Sigmoid colon (tissue), 7 donors: ENCODE results near the gene TRIM13. TPM values are rescaled to one million over a fixed set of nuclear protein-coding genes. Genes with fewer than 3 reads are reported as not detected.

Experiments used
- DNase-seq: peaks from one replicate; pipeline ENCODE4 v3.0.0-alpha.2; 2019
- H3K27ac ChIP-seq, 4 donors: fragments of 200-600 bp; sonication (generic); one replicate each; pipeline ENCODE4 v1.5.1; 2016 to 2019; ENCODE audit warnings: mild to moderate bottlenecking in 1 of 4
- H3K27me3 ChIP-seq, 3 donors: fragments of 200-600 bp; sonication (generic); one replicate each; pipeline ENCODE4 v1.5.1; 2019; ENCODE audit warnings: mild to moderate bottlenecking in 1 of 3
- H3K36me3 ChIP-seq, 4 donors: fragments of 200-600 bp; sonication (generic); one replicate each; pipeline ENCODE4 v1.5.1; 2016 to 2019
- H3K4me1 ChIP-seq, 4 donors: fragments of 200-600 bp; sonication (generic); one replicate each; pipeline ENCODE4 v1.5.1; 2017 to 2019
- H3K4me3 ChIP-seq, 4 donors: fragments of 200-600 bp; sonication (generic); one replicate each; pipeline ENCODE4 v1.5.1; 2017 to 2019; ENCODE audit warnings: mild to moderate bottlenecking in 2 of 4, moderate library complexity in 1 of 4
- H3K9me3 ChIP-seq, 4 donors: fragments of 200-600 bp in 3 of 4; sonication (generic) in 3 of 4; one replicate each; pipeline versions ENCODE4 v1.5.1 to v1.6.1; 2013 to 2019
- EP300 ChIP-seq, 4 donors: sonication (generic); formaldehyde crosslinking; IDR thresholded peaks; one replicate each; pipeline ENCODE4 v1.6.1; 2017; ENCODE audit warnings: antibody characterized with exemption in 4 of 4
- POLR2A ChIP-seq, 2 donors: fragments of 450-650 bp; IDR thresholded peaks; one replicate each; pipeline ENCODE4 v1.6.1; 2016; ENCODE audit warnings: antibody characterized with exemption in 2 of 2, mild to moderate bottlenecking in 2 of 2, moderate library complexity in 2 of 2
- POLR2AphosphoS5 ChIP-seq, 4 donors: sonication (generic); formaldehyde crosslinking; IDR thresholded peaks; one replicate each; pipeline ENCODE4 v1.6.1; 2017; ENCODE audit warnings: antibody characterized with exemption in 4 of 4
- WGBS, 2 donors: extraction: QIAGEN DNeasy Blood & Tissue Kit; methylation state at CpG; one replicate each; pipeline ENCODE4 v1.1.7; 2013; 5-methylcytosine and 5-hydroxymethylcytosine counted together
- intact Hi-C: fragments of 100-400 bp; cut with DNase I; formaldehyde crosslinking; loops from one replicate; pipeline ENCODE4 v1.15.1; 2023
- polyA plus RNA-seq, 3 donors: library from polyadenylated mRNA; stranded (reverse); fragments of 200-250 nt; gene quantifications; one replicate each; pipeline ENCODE4 v1.2.3, GENCODE V29; 2013
- total RNA-seq, 4 donors: library from RNA; depleted of rRNA; stranded (reverse); fragments of >200 nt; gene quantifications; one replicate each; pipeline ENCODE4 v1.1.0, GENCODE V29; 2016
- TF ChIP-seq, protein P1 (sequence below), 4 experiments: fragments of 450-650 bp in 3 of 4; fragments of 200-600 bp in 1 of 4; IDR thresholded peaks; one replicate each; pipeline ENCODE4 v1.5.1; 2016 to 2019; ENCODE audit warnings: antibody characterized with exemption in 4 of 4, mild to moderate bottlenecking in 3 of 4, moderate library complexity in 2 of 4
- donor health status: healthy with polysubstance abuse.
- donor health status: Bipolar disorder and iron deficiency.
- donor health status: healthy.

The TRIM13 gene
- total and polyA plus RNA-seq, 7 donors: 9.0 to 25.0 (median 17.5) TPM

- 0 to 1% methylated on average over 64 of the region's 68 CpGs for WGBS, 2 donors
- Histone ChIP-seq H3K4me3 (peak overlapping the region; percentile 78 to 89 (median 86)), H3K4me1 (peaks cover 0 to 42% (median 37%) of the 10 kb centered on the region in 4 donors), H3K27ac (peak overlapping the region; percentile 99 to 100 (median 99)), H3K9me3 (no peaks in the 10 kb centered on the region), H3K27me3 (no peaks in the 10 kb centered on the region), H3K36me3 (peaks cover 0 to 17% (median 0%) of the 10 kb centered on the region in 4 donors)
- intact Hi-C loops: loop anchor here (5.0 kb wide), 3 partner anchors 531 to 1464 kb away; partner anchors contain the start of gene RCBTB2
- TF ChIP-seq POLR2AphosphoS5 (IDR thresholded peaks at IDR 0.05) (peak; percentile 78 to 94 (median 86)), POLR2A (IDR thresholded peaks at IDR 0.05) (peak; percentile 64 to 66), EP300 (IDR thresholded peaks at IDR 0.05) (peak in 1 of 4 donors; percentile 2)
- TF ChIP-seq, protein P1, sequence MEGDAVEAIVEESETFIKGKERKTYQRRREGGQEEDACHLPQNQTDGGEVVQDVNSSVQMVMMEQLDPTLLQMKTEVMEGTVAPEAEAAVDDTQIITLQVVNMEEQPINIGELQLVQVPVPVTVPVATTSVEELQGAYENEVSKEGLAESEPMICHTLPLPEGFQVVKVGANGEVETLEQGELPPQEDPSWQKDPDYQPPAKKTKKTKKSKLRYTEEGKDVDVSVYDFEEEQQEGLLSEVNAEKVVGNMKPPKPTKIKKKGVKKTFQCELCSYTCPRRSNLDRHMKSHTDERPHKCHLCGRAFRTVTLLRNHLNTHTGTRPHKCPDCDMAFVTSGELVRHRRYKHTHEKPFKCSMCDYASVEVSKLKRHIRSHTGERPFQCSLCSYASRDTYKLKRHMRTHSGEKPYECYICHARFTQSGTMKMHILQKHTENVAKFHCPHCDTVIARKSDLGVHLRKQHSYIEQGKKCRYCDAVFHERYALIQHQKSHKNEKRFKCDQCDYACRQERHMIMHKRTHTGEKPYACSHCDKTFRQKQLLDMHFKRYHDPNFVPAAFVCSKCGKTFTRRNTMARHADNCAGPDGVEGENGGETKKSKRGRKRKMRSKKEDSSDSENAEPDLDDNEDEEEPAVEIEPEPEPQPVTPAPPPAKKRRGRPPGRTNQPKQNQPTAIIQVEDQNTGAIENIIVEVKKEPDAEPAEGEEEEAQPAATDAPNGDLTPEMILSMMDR (IDR thresholded peaks at IDR 0.05): no peak
- peak; percentile 97 for DNase-seq
Observed at GRCh38 chr13:49996161-49996915, 504 bp upstream of the TRIM13 start.

GRCh38 chr13:49997955-49998354, 1.1 kb downstream of the TRIM13 start:
- 4 to 11% methylated on average over 4 of the region's 4 CpGs for WGBS, 2 donors
- H3K27me3 ChIP-seq: no peaks in the 10 kb centered on the region
- H3K4me1 ChIP-seq: peaks cover 0 to 57% (median 53%) of the 10 kb centered on the region in 4 donors
- H3K36me3 ChIP-seq: peaks cover 0 to 17% (median 0%) of the 10 kb centered on the region in 4 donors
- no peaks in the 10 kb centered on the region for H3K9me3 ChIP-seq
- no peak for TF ChIP-seq EP300 (IDR thresholded peaks at IDR 0.05)
- TF ChIP-seq, protein P1 (IDR thresholded peaks at IDR 0.05): no peak
- no peak for TF ChIP-seq POLR2A (IDR thresholded peaks at IDR 0.05)
- TF ChIP-seq POLR2AphosphoS5 (IDR thresholded peaks at IDR 0.05): no peak
- no peak for DNase-seq
- H3K4me3 ChIP-seq: peak overlapping the region; percentile 78 to 89 (median 83)
- intact Hi-C loops: loop anchor here (1.0 to 5.0 kb wide), 6 partner anchors 62 to 1466 kb away; partner anchors contain the start of genes RCBTB2 and SPRYD7
- peak overlapping the region; percentile 99 to 100 (median 99) for H3K27ac ChIP-seq

DNA sequence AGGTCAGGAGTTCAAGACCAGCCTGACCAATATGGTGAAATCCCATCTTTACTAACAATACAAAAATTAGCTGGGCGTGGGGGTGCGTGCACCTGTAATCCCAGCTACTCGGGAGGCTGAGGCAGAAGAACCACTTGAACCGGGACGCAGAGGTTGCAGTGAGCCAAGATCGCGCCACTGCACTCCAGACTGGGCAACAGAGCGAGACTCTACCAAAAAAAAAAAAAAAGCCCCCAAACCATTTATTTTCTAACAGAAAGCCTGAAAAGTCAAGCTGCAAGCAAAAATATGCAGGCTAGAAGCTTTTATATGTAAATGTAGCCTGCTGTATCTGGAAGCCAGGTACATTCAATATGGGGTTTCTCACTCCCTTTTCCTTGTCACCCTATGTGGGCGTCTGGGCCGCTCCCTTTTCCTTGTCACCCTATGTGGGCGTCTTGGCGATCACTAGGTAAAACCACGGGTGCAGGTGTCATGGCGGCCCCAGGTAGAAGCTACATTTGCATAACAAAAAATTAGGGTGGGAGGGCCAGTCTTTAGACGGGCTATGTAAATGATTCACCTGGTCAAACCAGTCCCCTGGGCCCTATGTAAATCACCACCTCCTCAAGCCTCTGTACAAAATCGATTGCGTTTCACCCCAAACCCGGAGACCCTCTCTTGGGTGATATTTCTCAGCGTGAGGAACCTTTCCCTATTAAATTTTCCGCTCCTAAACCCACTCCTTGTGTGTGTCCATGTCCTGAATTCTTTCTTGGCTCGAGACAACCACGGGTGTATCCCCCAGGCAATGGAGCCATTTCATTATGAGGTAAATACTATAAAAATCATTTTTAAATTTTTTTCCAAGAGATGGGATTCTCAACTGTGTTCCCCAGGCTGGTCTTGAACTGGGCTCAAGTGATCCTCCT, 2.1 kb downstream of the TRIM13 start:
- TF ChIP-seq POLR2A (IDR thresholded peaks at IDR 0.05) (no peak), POLR2AphosphoS5 (IDR thresholded peaks at IDR 0.05) (no peak), EP300 (IDR thresholded peaks at IDR 0.05) (no peak)
- TF ChIP-seq, protein P1 (IDR thresholded peaks at IDR 0.05): no peak
- Histone ChIP-seq H3K9me3 (no peaks in the 10 kb centered on the region), H3K27ac (peak overlapping the region; percentile 99 to 100 (median 99)), H3K36me3 (peaks cover 0 to 17% (median 0%) of the 10 kb centered on the region in 4 donors), H3K4me3 (peak overlapping the region in 2 of 4 donors; percentile 78 to 87), H3K27me3 (no peaks in the 10 kb centered on the region), H3K4me1 (peaks cover 0 to 65% (median 63%) of the 10 kb centered on the region in 4 donors)
- intact Hi-C loops: loop anchor here (5.0 kb wide), 3 partner anchors 528 to 1467 kb away; partner anchors contain the start of gene RCBTB2
- DNase-seq: no peak
- 76 to 81% methylated on average over 22 of the region's 22 CpGs for WGBS, 2 donors

- Histone ChIP-seq H3K4me3 (no peak overlapping the region), H3K9me3 (no peaks in the 10 kb centered on the region), H3K4me1 (peaks cover 0 to 75% (median 66%) of the 10 kb centered on the region in 4 donors), H3K36me3 (peaks cover 0 to 23% (median 0%) of the 10 kb centered on the region in 4 donors), H3K27ac (peak overlapping the region; percentile 46 to 99 (median 60)), H3K27me3 (no peaks in the 10 kb centered on the region)
- 55 to 64% methylated on average over 1 of the region's 1 CpG for WGBS, 2 donors
- intact Hi-C loops: no loop called here
- DNase-seq: no peak
- TF ChIP-seq, protein P1 (IDR thresholded peaks at IDR 0.05): no peak
- TF ChIP-seq EP300 (IDR thresholded peaks at IDR 0.05) (peak in 2 of 4 donors; percentile 25 to 54), POLR2AphosphoS5 (IDR thresholded peaks at IDR 0.05) (peak in 1 of 4 donors; percentile 56)
Observed at GRCh38 chr13:50001287-50001686, 4.4 kb downstream of the TRIM13 start.
